ENCODE measurements around the gene SERPINC1.
A peak's percentile ranks its signal among the peaks of the same experiment; 100 is the strongest.
"Not testable (repeated sequence)": the region's sequence is repeated elsewhere in the genome, so short reads cannot be mapped to it uniquely, and the experiment has no call there.

The SERPINC1 gene

GRCh38 chr1:173863224-173864161, 53.6 kb downstream of the SERPINC1 start:
- no peak for DNase-seq (ENCODE audit: low read depth in 1 of 2, low spot score in 1 of 2)

- no peak for DNase-seq (ENCODE audit: low read depth in 1 of 2, low spot score in 1 of 2)
Observed at GRCh38 chr1:173862769-173863223, 54.3 kb downstream of the SERPINC1 start.

GRCh38 chr1:173862146-173862768, 54.9 kb downstream of the SERPINC1 start:
- DNase-seq (ENCODE audit: low read depth in 1 of 2, low spot score in 1 of 2): peak in 1 of 2 donors; percentile 50

GRCh38 chr1:173861731-173862145, 55.4 kb downstream of the SERPINC1 start:
- DNase-seq (ENCODE audit: low read depth in 1 of 2, low spot score in 1 of 2): no peak

GRCh38 chr1:173860065-173860464, 57.1 kb downstream of the SERPINC1 start:
- no peak for DNase-seq (ENCODE audit: low read depth in 1 of 2, low spot score in 1 of 2)

GRCh38 chr1:173859547-173859946, 57.6 kb downstream of the SERPINC1 start:
- DNase-seq (ENCODE audit: low read depth in 1 of 2, low spot score in 1 of 2): not testable (repeated sequence)

GRCh38 chr1:173857363-173857917, 59.7 kb downstream of the SERPINC1 start:
- no peak for DNase-seq (ENCODE audit: low read depth in 1 of 2, low spot score in 1 of 2)

GRCh38 chr1:173856903-173857302, 60.2 kb downstream of the SERPINC1 start:
- DNase-seq (ENCODE audit: low read depth in 1 of 2, low spot score in 1 of 2): no peak

- no peak for DNase-seq (ENCODE audit: low read depth in 1 of 2, low spot score in 1 of 2)
Observed at GRCh38 chr1:173856014-173856413, 61.1 kb downstream of the SERPINC1 start.

Data from activated CD4-positive, alpha-beta T cell treated with anti-CD3 and anti-CD28 coated beads, Interleukin-2, amount 50 U/mL, for 24 hours (primary cell).